G401 (cell line): ENCODE data around the gene BACH1. TPM values are rescaled to one million over a fixed set of nuclear protein-coding genes. Genes with fewer than 3 reads are reported as not detected.

Experiments
- total RNA-seq: library from RNA; depleted of rRNA; stranded (reverse); fragments of >200 nt; shearing (Covaris generic); gene quantifications from 2 replicates; pipeline ENCODE4 v1.2.3, GENCODE V29; 2014; rRNA removed

Gene BACH1
- total RNA-seq, 1 experiment from 2014 or later: 45.2 TPM

Other genes with a start within 250 kb of the BACH1 start
- gene CCT8, start 225.3 kb upstream of the BACH1 start, total RNA-seq: 1,037 and 1,164 TPM in 2 replicates
- gene MAP3K7CL, start 168.3 kb upstream of the BACH1 start, total RNA-seq: 1.9 and 6.9 TPM in 2 replicates